H7 (cell line): Measurements from ENCODE around the gene ANKS1B. TPM values are rescaled to one million over a fixed set of nuclear protein-coding genes. Genes with fewer than 3 reads are reported as not detected.

Experiments used
- DNase-seq: peaks from one replicate; pipeline ENCODE4 v3.0.0; 2012
- H3K27me3 ChIP-seq: 2 replicates; pipeline ENCODE4 v1.6.0; 2011; ENCODE audit warnings: mild to moderate bottlenecking, low read length; ENCODE audit not compliant: control insufficient read depth, insufficient read depth
- H3K36me3 ChIP-seq: replicated peaks from 2 replicates; pipeline ENCODE4 v1.5.1; 2011; ENCODE audit warnings: low read length; ENCODE audit not compliant: control insufficient read depth, insufficient read depth
- H3K4me3 ChIP-seq: 2 replicates; pipeline ENCODE4 v1.5.1; 2011; ENCODE audit warnings: low read depth, mild to moderate bottlenecking, control low read depth, low read length, moderate library complexity; ENCODE audit not compliant: insufficient read depth
- total RNA-seq: library from RNA; depleted of rRNA; stranded (reverse); fragments of >200 nt; shearing (Covaris generic); gene quantifications from 2 replicates; pipeline ENCODE4 v1.2.3, GENCODE V29; 2014

ANKS1B gene
- total RNA-seq, 1 experiment from 2014 or later, result 3.5 TPM

DNA sequence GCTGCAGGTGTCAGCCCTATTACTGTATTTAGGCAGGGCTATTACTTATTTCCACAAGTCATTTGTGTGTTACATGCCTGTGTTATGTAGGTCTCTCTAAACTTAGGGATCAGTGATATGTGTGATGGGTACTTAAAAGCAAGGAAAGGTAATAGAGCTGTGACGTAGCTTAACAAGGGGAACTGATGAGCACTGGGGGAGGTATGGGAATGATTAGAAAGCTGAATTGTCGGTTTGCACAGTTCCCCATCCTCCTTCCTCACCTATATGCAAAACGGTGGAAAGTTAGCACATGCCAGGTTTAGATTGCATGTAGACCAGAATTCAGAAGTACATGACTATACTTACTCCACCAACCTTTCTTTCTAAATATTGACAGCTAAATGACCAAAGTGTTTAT, 831.4 kb downstream of the ANKS1B start:
- no peak for DNase-seq
- Histone ChIP-seq H3K36me3 (no peaks in the 10 kb centered on the region), H3K4me3 (no peak overlapping the region), H3K27me3 (no peaks in the 10 kb centered on the region)

DNA sequence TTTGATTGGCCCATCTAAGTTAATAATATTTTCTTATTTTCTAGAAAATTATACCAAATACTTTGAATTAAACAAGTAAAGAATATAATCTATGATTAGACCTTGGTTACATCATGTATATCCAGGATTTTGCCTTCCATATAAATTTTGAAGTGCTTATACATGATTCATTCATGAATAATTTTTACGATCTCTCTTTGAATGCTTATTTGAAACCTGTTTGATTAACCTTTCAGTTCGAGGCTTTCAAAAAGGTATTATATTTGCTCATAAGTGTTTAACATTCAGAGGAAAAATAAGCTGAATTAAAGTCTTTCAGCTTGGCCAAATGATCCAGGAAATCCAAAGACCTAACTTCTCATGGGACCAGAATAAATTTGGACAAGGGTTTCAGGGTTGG, 832.4 kb downstream of the ANKS1B start:
- Histone ChIP-seq H3K36me3 (no peaks in the 10 kb centered on the region), H3K4me3 (no peak overlapping the region), H3K27me3 (no peaks in the 10 kb centered on the region)
- no peak for DNase-seq

DNA sequence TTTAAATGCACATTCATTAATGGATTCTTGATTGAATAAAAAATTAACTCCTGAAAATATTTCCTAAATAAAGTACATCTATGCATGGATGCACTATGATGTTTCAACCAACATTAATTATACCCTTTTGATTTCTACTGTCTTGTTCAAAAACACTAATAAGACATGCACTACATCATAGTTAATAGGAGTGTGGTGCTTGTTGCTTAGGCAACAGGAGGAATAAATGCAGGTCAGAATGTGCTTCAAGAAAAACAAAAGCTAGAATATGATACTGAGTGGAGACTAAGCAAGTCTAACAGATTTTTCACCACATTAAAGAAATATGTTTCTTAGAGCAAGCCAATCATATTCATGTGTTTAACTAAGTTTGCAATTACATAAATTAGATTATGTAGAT, 833.0 kb downstream of the ANKS1B start:
- no peaks in the 10 kb centered on the region for H3K36me3 ChIP-seq
- DNase-seq, result no peak
- H3K27me3 ChIP-seq, result no peaks in the 10 kb centered on the region
- H3K4me3 ChIP-seq, result no peak overlapping the region

DNA sequence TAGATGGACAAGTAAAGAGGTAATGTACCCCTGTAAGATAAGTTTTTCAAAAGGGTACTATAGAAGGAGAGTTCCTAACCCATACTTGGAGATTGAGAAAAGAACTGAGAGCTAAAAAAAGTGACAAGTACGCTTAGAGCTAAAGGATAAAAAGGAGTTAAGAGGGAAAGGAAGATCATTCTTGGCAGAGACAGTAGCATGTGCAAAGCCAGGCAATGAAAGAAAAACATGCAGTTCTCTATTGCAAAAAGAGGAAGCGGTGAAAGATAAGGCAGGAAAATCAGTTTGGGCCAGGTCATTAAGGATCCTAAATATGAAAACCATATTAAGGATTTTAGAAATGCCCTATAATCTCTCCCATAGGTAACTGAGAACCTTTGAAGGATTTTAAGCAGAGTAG, 837.6 kb downstream of the ANKS1B start:
- Histone ChIP-seq H3K27me3 (no peaks in the 10 kb centered on the region), H3K36me3 (no peaks in the 10 kb centered on the region), H3K4me3 (no peak overlapping the region)
- DNase-seq, result no peak

DNA sequence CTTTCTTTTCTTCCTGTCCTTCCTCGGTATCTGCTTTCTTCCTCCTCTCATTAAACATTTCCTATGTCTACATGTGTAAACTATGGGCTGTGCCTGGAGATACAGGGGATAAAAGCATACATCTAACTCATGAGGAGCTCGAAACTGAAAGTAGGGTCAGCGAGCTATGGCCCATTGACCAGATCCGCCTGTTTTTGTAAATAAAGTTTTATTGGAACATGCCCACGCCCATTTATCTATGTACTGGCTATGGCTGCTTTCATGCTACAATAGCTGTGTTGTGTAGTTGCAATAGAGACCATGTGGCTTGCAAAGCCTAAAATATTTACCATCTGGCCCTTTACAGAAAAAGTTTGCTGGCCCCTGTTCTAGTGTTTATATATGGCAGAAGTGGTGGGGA, 838.0 kb downstream of the ANKS1B start:
- H3K36me3 ChIP-seq, result no peaks in the 10 kb centered on the region
- DNase-seq, result no peak
- no peak overlapping the region for H3K4me3 ChIP-seq
- H3K27me3 ChIP-seq, result no peaks in the 10 kb centered on the region

DNA sequence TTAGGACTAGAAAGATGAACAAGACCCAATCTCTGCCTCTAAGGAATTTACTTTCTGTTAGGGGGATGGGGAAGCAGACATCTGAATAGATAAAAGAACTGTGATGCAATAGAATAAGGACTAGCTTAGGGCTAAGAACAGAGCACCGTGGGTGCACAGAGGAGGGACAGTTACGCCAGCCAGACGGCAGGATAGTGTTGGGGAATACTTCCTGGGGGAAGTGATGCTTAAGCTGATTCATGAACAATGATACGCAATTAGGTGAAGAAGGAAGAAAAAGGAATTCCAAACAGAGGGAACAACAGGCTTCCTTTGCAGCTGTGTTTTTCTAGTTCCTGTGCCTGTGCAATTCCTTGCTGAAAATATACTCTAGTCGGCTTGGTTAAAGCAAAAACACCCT, 838.6 kb downstream of the ANKS1B start:
- Histone ChIP-seq H3K36me3 (no peaks in the 10 kb centered on the region), H3K4me3 (no peak overlapping the region), H3K27me3 (no peaks in the 10 kb centered on the region)
- DNase-seq, result no peak

DNA sequence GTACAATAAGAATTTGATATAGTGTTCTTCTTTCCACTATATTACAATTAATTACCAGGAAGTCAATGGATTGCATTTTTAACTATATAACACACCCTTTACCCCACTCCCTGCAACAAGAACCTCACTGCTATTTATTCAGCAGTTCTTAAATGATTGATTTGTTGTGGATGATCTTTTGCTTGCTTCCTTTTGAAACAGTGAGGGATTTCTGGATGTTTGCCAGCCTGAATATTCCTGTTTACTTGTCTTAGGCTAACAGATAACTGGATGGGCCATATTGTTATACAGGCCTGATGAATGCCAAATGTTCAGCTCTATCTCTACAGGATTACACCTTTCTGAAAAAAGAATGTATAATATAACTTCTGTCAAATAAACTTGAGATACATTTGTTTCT, 842.1 kb downstream of the ANKS1B start:
- Histone ChIP-seq H3K36me3 (no peaks in the 10 kb centered on the region), H3K4me3 (no peak overlapping the region), H3K27me3 (no peaks in the 10 kb centered on the region)
- no peak for DNase-seq

DNA sequence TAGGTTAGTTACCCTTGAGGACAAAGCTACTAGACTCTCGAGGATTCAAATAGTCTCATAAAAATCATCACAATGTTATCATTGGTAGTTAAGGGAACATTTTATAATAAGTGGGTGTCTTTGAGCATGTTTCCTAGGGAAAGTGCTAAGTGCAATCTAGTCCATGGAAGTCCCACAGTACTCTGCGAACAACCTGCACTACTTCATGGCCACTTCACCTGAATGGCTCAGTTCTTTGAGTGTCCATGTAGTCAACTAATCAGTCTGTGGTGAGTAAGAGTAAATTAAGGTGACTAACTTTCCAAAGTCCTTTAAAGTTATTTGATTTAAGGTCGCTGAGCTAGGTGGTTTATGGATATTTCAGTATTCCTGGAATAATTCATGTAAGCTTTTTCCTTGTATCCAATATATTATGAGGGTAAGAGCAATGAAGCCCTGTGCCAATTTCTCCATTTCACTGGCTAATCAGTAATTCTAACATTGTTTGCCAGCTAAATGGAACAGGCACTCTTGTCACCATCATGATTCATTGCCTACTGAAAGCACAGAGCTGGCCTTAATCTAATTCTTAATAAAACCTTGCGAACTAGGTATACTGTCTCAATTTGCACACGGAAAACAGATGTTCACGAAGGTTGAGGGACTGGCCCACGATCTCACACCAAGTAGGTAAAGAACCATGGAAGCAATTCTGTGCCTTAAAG, 844.6 kb downstream of the ANKS1B start:
- Histone ChIP-seq H3K36me3 (no peaks in the 10 kb centered on the region), H3K4me3 (no peak overlapping the region), H3K27me3 (no peaks in the 10 kb centered on the region)
- DNase-seq, result no peak

DNA sequence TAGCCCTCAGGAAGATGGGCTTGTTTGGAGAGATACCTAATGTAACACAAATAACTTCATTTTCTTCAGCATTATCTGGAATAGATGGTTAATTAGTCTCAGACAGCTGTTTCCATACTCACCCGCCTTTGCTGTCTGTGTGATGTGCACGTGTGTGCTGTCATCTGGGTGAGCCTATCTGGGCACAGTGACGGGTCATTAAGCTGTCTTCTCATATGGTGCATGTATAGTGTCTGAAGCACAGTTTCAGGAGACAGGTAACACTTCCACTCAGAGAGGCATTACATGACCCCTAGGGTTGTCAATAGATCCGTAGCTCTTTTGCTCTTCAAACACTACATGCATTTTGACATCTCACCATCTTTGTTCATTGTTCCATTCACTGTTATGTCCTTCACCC, 846.3 kb downstream of the ANKS1B start:
- no peak for DNase-seq
- Histone ChIP-seq H3K4me3 (no peak overlapping the region), H3K27me3 (no peaks in the 10 kb centered on the region), H3K36me3 (no peaks in the 10 kb centered on the region)

DNA sequence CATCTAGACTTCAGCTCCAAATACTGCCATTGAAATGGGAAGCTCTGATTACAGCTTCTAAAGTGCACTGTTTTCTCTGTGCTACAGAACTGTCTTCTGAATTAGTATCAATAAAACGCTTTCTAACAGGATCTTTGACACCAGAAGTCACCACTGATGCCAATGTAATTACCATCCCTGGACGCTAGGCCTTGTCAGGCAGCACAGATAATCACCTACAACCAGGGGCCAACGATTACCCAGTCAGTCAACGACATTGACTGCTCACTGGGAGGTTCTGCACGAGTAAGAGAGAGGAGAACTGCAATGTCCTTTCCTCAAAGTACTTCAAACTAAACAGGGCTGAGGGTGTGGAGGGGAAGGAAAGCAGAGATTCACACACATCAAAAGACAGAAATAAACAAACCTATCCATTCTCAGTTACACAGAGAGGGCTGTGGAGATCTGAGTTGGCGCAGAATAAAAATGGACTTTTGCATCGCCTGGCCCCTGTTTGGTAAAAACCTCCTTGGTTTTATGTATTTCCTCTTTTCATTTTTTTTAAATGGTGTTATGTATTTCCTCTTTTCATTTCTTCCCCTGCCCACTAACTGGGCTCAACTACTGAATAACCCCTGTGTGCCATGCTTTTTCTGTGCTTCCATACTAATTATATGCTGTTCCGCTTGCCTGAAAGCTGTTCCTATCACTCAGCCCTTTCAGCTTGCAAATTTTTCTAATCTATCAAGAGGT, 847.4 kb downstream of the ANKS1B start:
- H3K4me3 ChIP-seq, result no peak overlapping the region
- DNase-seq, result peak; percentile 22
- H3K27me3 ChIP-seq, result no peaks in the 10 kb centered on the region
- H3K36me3 ChIP-seq, result no peaks in the 10 kb centered on the region

DNA sequence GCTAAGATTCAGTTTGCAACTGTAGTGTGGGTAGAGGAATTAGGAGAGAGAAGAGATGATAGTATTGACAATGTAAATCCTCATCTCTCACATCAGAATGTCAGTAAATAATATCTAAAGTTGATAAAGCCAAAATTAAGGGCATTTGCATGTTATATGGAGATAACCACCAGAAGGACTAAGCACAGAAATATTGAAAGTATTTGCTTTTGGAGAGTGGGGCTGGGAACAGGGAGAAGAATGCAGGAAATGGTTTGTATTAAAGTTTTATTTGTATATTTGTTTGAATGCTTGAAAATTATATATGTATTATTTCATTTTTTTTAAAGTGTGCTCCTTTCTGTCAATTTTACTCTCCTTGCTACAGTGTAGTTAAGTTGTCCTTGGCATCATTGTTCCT, 848.2 kb downstream of the ANKS1B start:
- H3K4me3 ChIP-seq, result no peak overlapping the region
- H3K36me3 ChIP-seq, result no peaks in the 10 kb centered on the region
- DNase-seq, result no peak
- H3K27me3 ChIP-seq, result no peaks in the 10 kb centered on the region

DNA sequence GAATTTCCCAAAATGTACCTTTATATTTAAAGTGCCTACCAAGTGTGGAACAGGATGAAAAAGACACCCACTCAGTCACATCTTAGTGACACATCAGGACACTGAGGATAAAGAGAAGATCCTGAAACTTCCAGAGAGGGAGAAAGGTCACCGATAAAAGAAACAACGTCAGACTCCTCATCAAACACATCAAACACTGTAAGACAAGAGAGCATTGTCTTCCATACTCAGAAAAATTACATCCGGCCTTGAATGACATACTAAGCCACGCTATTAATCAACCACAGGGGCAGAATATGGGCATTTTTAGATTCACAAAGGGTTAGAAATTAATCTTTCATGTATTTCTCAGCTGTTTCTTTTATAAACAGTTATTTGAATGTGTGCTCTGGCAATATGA, 849.4 kb downstream of the ANKS1B start:
- DNase-seq, result no peak
- H3K27me3 ChIP-seq, result no peaks in the 10 kb centered on the region
- no peak overlapping the region for H3K4me3 ChIP-seq
- no peaks in the 10 kb centered on the region for H3K36me3 ChIP-seq

DNA sequence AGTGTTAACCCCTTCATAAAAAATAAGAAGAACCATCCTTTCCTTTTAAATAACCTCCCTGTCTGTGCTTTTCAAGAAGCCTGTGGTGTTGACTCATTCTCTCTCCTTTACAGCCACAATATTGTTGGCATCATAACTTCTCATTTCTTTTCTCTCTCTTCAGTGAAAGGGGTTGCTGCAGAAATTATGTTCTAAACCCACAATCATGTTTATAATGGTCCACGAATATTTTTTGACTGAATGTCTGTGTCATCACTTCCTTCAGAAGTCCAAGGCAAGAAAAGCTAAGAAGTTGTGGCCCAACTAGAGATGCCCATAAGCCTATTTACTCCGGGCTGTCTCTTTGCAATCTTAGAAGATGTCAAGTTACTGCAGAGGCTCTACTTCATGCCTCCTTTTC, 851.3 kb downstream of the ANKS1B start:
- no peaks in the 10 kb centered on the region for H3K36me3 ChIP-seq
- no peaks in the 10 kb centered on the region for H3K27me3 ChIP-seq
- H3K4me3 ChIP-seq, result no peak overlapping the region
- DNase-seq, result no peak

DNA sequence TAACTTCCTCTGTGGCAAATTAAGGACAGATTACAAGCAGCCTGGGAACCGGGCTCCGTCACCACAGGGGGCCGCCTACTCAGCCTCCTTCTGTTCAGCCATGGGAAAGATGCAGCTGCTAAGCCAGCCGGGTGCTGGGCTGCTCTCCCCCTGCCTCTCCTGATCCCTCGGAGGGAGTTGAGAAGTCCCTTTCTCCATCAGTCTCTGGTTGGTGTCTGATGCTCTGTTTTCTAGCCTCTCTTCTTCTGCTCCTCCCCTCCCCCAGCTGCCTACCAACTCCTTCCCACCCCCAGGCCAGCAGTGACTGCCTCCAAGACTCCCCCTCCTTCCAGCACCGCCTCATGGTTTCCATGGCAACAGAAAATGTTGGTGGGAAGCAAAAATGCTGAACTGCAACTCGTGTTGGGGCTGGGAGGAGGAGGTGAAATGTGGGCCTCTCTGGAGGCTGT, 853.0 kb downstream of the ANKS1B start:
- no peaks in the 10 kb centered on the region for H3K36me3 ChIP-seq
- H3K4me3 ChIP-seq, result no peak overlapping the region
- H3K27me3 ChIP-seq, result no peaks in the 10 kb centered on the region
- DNase-seq, result peak; percentile 54

DNA sequence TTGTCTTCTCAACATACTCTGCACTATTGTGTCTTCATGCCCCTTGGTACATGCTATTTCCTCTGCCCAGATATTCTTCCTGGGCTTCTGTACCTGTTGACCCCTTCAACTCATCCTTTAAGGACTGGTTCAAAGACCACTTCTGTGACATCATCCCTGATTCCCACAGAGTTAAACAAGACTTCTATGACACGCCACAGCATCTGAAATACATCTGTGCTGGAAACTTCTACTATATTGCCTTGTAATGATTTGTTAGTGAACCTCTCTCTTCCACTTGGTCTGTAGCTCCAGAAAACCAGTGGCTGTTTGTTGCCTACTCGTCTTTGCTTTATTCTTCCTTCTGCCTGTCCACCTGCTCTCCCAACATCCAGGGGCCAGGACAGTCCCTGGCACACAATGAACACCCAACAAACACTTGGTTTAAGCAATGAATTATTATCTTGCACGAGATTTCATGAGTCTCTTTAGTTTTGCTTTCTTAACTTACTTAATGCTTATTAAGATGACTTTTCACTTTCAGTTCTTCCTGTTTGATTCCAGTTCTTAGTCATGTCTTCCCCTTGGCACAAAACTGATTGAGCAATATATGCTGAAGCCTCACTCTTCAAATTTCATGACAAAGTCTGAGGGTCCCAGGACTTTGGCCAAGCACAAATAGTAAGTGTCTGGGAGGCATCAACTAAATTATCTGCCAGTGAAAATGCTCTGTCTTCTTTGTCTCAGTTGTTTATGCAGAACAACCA, 853.8 kb downstream of the ANKS1B start:
- H3K27me3 ChIP-seq, result no peaks in the 10 kb centered on the region
- no peaks in the 10 kb centered on the region for H3K36me3 ChIP-seq
- DNase-seq, result no peak
- no peak overlapping the region for H3K4me3 ChIP-seq
